ENCODE data around the gene RBM20.

Gene RBM20

GRCh38 chr10:110742801-110743200 lies 98.7 kb downstream of the RBM20 start:
- no peak for DNase-seq

- no peak for DNase-seq
Observed at GRCh38 chr10:110744782-110745181, 100.6 kb downstream of the RBM20 start.

DNA sequence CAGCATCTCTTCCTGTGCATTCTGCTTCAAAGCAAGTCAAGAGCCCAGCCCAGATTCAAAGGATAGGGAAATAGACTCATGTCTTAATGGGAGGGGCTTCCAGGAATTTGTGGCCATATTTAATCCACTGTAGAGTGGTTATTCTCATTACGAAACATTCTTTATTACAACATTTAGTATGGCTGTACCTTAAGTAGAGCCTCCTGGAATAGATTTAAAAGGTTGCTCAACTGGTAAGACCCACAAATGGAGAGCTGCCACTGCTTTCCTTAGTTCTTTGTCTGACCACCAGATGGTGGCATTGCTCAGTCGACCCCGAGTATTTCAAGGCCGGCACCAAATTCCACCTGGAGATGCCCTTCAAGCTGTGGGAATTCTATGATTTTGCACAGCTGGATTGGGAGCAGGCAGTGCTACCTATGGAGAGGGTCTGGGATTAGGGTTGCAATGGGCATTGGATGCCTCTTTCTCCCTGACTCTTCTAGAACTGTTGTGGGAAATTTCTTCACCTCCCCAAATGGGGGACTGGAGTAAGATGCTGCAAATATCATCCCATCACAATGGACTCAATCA lies 102.2 kb downstream of the RBM20 start:
- peak in 4 of 5 donors; percentile 22 to 46 (median 29) for DNase-seq

GRCh38 chr10:110746969-110747608 lies 103.0 kb downstream of the RBM20 start:
- DNase-seq: no peak

DNA sequence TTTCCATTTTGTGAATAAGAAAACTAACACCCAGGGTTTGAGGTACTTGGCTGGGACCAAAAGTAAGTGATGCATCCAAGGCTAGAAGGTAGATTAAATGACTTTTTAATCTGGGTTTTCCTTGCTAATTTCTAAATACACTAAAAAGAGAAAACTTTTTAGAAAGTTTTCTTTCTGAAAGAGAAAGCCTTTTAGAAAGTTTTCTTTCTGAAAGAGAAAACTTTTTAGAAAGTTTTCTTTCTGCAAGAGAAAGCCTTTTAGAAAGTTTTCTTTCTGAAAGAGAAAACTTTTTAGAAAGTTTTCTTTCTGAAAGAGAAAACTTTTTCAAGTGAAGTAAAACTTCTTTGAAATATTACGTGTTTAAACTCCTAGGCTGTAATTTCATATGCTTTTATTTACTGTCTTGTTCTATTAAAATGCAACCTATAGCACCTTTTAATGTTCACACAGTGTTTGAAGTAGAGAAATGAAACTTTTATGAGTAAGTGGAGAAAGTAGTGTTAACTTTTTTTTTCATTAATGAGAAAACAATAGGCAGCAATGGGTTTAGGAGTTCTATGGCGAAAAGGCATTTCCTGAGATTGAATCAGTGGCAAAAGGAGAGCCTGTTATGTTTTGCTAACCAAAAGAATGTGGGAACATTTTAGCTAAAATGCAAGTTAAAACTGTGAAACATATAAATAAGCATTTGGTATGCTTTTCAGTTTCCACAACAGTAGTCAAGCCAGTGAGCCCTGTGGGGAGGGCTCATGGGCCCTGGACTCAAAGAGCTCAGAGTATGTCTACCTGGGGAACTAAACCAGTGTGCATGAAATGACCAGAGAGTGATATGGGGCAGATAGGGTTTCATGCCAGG lies 103.7 kb downstream of the RBM20 start:
- no peak for DNase-seq

- DNase-seq: no peak
Observed at GRCh38 chr10:110748970-110749369, 104.8 kb downstream of the RBM20 start.

DNA sequence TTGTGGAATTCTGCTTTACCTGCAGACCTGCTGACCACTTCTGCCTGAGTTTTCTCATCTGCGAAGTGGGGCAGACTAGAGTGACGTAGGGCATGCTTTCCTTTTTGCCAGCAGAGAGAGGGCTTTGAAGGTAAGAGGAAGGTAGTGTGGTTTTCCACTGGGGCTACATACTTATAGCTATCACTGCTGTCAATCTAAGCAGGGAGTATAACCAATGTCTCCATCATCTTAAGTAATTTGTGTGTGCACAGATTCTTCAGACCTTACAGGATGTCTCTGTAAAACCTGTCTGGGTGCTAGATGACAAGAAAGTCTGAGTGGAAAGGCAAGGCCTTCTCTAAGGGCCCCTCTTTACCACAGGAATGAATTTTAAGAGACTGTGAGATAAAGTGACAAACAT lies 106.8 kb downstream of the RBM20 start:
- no peak for DNase-seq

DNA sequence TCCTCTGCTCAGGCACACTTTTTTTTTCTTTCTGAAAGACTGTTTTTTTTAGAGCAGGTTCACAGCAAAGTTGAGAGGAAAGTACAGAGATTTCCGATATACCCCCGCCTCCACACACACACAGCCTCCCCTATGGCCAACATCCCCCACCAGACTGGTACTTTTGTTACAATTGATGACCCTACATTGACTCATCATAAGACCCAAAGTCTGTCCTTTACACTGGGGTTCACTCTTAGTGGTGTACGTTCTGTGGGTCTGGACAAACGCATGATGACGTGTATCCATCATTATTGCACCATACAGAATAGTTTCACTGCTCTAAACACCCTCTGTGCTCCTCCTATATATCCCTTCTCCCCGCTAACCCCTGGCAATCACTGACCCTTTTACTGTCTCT lies 107.7 kb downstream of the RBM20 start:
- peak in 1 of 5 donors; percentile 30 for DNase-seq

- peak in 1 of 5 donors; percentile 34 for DNase-seq
Observed at GRCh38 chr10:110753462-110753861, 109.3 kb downstream of the RBM20 start.

DNA sequence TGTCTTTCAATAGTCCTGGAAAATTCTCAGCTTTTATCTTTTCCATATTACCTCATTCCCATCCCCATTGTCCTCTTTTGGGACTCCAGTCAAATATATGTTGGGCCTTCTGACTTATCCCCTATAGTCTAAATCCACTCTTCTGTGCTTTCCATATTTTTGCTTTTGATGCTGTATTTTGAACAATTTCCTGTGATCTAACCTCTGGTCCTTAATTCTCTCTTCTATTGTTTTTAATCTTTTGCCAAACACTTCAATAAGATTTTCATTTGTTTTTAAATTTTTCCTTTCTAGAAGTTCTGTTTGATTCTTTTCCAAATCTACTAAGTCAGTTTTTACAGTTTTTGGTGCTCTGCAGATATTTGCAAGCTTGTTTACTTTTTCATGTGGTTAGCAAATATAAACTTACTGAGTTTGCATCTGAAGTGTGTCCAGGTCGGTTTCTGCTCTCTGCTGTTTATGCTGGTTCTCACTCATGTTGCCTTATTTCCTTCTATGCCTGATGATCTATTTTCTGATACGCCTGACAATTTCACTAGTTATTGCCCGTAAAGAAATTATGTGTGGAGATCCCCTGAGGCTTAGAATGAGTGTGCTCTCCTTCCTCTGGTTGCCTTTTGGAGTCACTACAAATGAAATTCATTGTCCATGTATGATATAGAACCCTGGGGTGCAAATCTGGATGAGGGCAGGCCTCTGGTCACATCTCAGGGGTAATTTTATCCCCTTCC lies 110.4 kb downstream of the RBM20 start:
- peak in 1 of 5 donors; percentile 45 for DNase-seq

GRCh38 chr10:110755781-110756180 lies 111.6 kb downstream of the RBM20 start:
- no peak for DNase-seq

- no peak for DNase-seq
Observed at GRCh38 chr10:110756876-110757275, 112.7 kb downstream of the RBM20 start.

- no peak for DNase-seq
Observed at GRCh38 chr10:110757586-110757985, 113.5 kb downstream of the RBM20 start.

- DNase-seq: no peak
Observed at GRCh38 chr10:110758128-110758765, 114.1 kb downstream of the RBM20 start.

- DNase-seq: no peak
Observed at GRCh38 chr10:110758898-110759297, 114.8 kb downstream of the RBM20 start.

DNA sequence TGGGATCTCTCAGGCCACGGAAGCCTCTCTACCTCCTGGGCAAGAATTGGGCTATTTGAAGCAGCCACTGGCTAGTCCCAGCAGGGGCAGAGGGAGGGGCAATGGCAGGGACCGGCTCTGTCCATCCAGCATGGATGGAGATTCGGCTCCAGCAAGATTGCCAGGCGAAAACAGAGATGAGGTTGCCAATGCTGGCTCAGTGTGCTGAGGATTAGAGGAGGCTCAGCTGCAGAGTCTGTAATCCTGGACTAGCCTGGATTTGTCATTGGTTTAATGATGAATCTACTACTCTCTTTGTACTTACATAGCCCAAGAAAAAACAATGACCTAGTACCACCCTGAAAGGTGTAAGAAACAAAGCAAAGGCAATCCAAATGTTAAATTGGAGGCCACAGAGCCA lies 115.4 kb downstream of the RBM20 start:
- DNase-seq: no peak

DNA sequence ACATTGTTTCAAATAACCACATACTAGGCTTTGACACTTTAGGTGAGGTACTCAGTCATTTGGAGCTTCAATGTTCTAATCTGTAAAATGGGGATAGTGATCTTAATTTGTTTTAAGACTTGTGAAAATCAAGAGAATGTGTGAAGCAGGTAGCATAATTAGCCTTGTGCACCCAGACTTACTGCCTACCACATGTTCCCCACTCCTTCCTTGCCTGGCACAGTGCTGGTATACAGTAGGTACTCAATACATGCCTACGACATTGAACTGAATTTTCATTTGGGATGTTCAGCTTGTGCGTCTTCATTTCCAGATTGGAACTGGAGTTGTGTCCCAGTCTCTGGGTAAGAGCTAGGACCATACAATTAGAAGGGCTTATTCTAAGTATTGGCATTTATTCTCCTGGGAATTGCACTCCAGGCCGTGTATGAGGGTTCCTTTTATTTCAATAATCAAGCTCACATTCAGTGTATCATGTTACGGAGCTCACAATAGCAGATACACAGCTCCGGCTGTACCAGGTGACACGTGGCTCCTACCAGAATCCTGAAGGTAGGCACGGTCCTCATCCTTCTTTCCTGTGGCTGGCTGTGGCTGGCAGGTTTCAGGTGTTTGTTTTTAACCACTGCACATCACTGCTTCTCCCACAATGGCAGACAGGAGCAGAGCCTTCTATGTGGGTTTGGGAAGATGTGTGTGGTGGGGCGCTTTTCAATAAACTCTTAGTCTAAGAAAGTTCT lies 118.1 kb downstream of the RBM20 start:
- DNase-seq: no peak

DNA sequence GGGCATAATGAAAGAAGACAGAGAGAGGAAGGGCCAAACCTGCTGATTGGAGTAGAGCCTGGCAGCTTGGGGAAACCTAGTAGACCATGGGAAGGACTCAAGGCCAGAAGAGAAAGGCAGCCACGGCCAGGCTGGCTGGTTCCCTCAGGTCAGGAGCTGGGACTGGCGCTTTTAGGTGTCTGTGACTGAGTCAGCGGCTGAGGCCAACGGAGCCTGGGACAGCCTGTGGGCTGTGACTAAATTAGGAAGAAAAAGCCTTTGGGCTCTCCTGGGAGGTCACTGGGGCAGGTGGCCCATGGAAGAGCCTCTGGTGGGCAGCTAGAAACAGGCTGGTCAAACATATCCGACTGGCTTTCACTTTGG lies 118.7 kb downstream of the RBM20 start:
- no peak for DNase-seq

- DNase-seq: no peak
Observed at GRCh38 chr10:110764378-110764777, 120.2 kb downstream of the RBM20 start.

DNA sequence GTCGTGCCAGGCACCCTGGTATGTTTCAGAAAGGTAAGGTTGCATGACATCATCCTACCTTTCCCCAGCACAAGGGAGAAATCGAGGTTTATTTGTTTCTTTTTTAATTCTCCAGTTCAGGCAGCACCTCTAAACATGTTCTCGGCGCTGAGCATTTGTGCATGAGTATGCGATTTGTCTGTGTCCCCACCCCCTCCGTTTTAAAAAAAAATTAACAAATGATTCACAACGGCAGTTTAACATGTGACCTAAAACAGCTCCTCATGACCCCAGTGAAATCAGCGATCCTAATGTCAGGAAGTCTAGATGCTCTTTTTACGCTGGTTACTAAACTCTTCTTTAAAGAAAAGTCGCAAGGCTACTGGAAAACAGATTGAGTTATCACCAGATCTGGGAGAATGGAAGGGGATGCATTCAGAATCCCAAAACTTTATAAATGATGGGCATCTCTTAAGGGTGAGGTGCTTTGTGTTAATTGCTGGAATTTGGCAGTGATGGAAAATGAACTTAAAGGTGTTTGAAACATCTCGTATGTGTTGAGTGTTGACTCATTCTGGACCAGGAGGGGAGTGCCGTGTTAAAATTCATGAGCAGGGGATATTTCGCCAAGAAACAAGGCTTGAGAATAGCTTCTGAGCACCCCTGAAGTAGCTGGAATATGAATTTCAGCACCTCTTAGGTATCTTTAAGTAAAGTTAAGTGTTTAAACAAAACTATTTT lies 120.8 kb downstream of the RBM20 start:
- DNase-seq: no peak

Measured in T-helper 1 cell (primary cell).